GM10266 (cell line): ENCODE measurements around the gene C9orf85.
"Not testable (repeated sequence)": the region's sequence is repeated elsewhere in the genome, so short reads cannot be mapped to it uniquely, and the experiment has no call there.

Source experiments
- DNase-seq: peaks from one replicate; pipeline ENCODE4 v3.0.0; 2012; ENCODE audit errors: extremely low spot score
- TF ChIP-seq, protein P1 (sequence below): IDR thresholded peaks from 2 replicates; pipeline ENCODE4 v1.5.1; 2012; ENCODE audit warnings: mild to moderate bottlenecking, low read depth; ENCODE audit not compliant: control insufficient read depth, insufficient read depth; ENCODE audit errors: missing control alignments

The C9orf85 gene

DNA sequence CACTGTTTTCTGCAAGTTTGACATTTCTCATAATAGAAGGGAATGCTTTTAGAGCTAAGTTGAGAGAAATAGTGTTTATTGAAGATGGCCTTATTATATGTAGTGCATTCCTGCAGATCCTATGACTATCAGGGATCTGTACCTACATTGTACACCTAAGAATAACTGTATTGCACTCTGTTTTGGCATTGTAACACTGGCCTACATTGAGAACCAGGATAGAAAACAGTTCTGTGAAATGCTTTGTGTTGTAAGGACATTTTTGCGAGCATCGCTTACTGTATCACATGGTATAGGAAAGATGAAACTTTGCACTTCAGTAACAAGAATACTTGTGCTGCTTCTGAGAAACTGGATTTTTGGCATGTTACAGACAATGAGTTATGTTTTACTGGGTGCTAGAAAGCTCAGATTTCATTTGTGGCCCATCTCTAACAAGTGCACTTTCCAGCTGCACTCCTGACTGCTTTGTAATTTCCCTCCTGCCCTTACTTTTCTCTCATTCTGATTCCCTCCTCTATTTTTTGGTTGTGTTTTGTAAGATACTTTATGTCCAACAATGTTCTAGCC, 30.6 kb downstream of the C9orf85 start:
- DNase-seq = no peak
- TF ChIP-seq, protein P1, sequence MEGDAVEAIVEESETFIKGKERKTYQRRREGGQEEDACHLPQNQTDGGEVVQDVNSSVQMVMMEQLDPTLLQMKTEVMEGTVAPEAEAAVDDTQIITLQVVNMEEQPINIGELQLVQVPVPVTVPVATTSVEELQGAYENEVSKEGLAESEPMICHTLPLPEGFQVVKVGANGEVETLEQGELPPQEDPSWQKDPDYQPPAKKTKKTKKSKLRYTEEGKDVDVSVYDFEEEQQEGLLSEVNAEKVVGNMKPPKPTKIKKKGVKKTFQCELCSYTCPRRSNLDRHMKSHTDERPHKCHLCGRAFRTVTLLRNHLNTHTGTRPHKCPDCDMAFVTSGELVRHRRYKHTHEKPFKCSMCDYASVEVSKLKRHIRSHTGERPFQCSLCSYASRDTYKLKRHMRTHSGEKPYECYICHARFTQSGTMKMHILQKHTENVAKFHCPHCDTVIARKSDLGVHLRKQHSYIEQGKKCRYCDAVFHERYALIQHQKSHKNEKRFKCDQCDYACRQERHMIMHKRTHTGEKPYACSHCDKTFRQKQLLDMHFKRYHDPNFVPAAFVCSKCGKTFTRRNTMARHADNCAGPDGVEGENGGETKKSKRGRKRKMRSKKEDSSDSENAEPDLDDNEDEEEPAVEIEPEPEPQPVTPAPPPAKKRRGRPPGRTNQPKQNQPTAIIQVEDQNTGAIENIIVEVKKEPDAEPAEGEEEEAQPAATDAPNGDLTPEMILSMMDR = no peak

DNA sequence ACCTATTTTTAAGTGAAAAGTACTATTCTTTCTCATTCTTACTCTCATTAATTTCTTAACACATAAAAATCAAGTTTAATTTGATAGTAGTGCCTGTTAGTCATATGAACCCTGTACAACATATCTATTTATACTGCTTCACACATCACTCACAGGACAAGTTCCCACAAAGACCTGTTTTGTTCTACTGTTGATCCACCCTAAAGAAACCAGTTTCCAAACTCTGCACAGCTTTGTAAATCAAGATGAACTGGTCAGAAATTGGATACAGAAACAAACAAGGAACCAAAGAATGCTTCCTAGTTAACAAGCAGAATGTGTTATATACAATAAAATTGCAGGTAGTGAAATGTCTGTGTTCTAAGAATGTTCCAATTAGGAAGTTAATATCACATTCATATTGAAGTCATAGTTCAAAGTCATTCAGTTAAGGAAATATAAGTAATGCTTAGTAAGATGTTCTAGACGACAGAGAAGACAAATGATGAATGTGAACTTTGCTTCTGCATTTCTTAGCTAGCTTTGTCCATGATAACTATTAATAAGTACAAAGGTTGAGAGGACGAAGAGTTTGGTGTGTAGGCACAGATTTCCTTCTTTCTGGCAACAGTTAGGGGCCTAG, 33.4 kb downstream of the C9orf85 start:
- DNase-seq = no peak
- TF ChIP-seq, protein P1 = no peak

DNA sequence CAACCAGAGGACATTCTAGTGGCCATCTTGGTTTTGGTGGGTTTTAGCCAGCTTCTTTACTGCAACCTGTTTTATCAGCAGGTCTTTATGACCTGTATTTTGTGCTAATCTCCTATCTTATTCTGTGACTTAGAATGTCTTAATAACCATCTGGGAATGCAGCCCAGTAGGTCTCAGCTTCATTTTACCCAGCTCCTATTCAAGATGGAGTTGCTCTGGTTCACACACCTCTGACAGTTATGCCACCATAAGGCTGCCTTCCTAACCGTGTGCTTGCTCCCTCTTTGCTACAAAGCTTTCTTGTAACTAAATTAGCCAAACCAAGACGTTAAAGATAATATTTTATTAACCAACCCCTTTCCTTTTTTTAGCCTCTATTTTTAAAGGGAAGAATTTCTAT, 43.2 kb downstream of the C9orf85 start:
- DNase-seq = not testable (repeated sequence)

DNA sequence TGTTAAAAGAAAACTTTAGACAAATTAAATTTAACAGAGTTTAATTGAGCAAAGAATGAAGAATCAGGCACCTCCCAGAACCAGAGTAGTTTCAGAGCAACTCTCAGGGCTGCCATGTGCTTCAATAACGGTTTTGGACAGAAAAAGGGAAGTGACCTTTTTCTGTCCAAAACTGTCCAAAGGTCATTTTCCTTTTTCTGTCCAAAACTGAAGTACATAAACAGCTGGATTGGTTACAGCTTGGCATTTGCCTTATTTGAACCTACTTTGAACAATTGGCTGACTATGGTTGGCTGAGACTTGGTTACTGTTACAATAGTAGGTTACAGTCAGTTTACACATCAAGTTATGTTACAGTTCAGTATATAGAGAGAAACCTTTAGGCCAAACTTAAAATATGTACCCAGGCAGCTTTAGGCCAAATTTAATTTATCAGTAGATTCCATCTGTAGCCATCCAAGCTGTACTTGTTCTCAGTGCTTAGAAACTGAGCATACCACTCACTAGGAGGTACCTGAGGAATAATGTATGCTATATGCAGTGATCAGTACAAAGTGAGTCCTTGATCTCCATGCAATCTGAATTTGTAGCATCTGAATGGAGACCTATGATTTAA, 44.0 kb downstream of the C9orf85 start:
- TF ChIP-seq, protein P1 = no peak
- DNase-seq = no peak

DNA sequence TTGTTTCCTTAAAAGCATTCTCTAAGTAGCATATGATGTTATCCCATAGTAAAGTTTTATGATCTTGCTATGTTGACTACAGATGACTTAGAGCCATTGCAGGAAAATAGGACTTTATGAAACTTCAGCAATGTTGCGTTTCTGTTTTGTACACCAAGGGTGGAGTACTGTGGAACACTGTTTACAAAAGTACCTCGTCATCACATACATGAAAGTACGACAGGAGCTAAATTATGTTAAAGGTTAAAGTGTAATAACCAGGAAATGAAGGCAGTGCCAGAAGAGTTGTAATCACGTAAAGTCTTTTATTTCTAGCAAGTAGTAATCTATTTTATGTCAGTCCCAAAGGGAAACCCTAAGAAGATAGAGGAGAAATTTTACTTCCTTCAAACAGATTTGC, 50.9 kb downstream of the C9orf85 start:
- TF ChIP-seq, protein P1 = no peak
- no peak for DNase-seq

DNA sequence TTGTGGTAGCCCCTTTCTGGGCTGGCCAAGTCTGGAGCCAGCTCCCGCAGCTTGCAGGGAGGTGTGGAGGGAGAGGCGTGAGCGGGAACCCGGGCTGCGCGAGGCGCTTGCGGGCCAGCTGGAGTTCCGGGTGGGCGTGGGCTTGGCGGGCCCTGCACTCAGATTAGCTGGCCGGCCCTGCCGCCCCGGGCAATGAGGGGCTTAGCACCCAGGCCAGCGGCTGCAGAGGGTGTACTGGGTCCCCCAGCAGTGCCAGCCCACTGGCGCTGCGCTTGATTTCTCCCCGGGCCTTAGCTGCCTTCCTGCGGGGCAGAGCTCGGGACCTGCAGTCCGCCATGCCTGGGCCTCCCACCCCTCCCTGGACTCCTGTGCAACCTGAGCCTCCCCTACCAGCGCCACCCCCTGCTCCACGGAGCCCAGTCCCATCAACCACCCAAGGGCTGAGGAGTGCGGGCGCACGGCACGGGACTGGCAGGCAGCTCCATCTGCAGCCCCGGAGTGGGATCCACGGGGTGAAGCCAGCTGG, 52.1 kb downstream of the C9orf85 start:
- DNase-seq = not testable (repeated sequence)

DNA sequence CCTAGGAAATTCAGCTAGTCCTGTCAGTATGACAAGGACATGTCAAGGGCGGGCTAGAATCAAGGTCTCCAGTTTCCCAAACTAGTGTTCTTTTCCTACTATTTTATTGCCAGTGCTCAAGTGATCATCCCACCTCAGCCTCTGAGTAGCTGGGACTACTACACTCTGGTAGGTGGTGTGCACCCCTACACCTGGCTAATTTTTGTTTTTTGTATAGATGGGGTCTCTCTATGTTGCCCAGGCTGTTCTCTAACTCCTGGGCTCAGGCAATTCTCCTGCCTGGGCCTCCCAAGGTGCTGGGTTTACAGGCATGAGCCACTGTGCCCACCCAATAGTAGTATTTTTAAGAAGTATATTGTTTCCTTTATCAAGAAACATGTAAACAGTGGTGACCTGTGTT, 54.0 kb downstream of the C9orf85 start:
- TF ChIP-seq, protein P1 = no peak
- no peak for DNase-seq

DNA sequence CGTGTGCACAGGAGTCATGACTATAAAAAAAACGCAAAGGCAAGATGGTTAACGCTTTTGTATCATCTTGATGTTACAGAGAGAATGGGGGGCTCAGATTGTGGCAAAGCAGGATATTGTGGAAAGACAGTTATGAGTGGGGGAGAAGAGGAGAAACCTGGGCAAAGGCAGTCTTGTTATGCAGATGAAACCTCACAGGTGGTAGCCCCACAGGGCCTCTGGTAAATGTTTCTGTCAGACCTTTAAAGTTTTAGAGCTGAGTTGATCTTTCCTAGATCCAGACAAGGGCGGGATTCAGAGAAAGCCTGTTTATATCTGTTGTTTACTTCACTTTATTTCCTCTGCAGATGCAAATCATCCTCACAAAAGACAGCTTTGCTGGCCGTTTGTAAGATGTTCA, 55.2 kb downstream of the C9orf85 start:
- TF ChIP-seq, protein P1 = no peak
- no peak for DNase-seq
